Uterus (tissue), 2 donors: ENCODE measurements around the gene SMARCC1.
"Not testable (repeated sequence)": the region's sequence is repeated elsewhere in the genome, so short reads cannot be mapped to it uniquely, and the experiment has no call there.

Experiments used
- POLR2A ChIP-seq, 2 donors: fragments of 450-650 bp; IDR thresholded peaks; one replicate each; pipeline ENCODE4 v1.6.1; 2016; ENCODE audit warnings: antibody characterized with exemption in 2 of 2, mild to moderate bottlenecking in 1 of 2, moderate library complexity in 1 of 2
- TF ChIP-seq, protein P1 (sequence below), 4 experiments: fragments of 200-600 bp in 2 of 4; fragments of 450-650 bp in 2 of 4; sonication (generic) in 2 of 4; IDR thresholded peaks; one replicate each; pipeline ENCODE4 v1.5.1; 2016 to 2019; ENCODE audit warnings: antibody characterized with exemption in 4 of 4, mild to moderate bottlenecking in 2 of 4, moderate library complexity in 1 of 4

DNA sequence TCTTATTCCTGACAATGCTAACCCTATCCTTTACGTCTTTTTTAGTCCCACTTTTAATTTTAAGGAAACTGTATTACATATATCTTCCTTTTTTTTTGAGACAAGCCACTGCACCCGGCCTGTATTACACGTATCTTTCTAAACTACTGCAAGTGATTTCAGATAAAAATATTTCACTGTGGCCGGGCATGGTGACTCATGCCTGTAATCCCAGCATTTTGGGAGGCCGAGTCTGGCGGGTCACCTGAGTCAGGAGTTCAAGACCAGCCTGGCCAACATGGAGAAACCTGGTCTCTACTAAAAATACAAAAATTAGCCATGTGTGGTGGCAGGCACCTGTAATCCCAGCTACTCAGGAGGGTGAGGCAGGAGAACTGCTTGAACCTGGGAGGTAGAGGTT lies 38.3 kb downstream of the SMARCC1 start:
- TF ChIP-seq POLR2A (IDR thresholded peaks at IDR 0.05), result not testable (repeated sequence)
- TF ChIP-seq, protein P1, sequence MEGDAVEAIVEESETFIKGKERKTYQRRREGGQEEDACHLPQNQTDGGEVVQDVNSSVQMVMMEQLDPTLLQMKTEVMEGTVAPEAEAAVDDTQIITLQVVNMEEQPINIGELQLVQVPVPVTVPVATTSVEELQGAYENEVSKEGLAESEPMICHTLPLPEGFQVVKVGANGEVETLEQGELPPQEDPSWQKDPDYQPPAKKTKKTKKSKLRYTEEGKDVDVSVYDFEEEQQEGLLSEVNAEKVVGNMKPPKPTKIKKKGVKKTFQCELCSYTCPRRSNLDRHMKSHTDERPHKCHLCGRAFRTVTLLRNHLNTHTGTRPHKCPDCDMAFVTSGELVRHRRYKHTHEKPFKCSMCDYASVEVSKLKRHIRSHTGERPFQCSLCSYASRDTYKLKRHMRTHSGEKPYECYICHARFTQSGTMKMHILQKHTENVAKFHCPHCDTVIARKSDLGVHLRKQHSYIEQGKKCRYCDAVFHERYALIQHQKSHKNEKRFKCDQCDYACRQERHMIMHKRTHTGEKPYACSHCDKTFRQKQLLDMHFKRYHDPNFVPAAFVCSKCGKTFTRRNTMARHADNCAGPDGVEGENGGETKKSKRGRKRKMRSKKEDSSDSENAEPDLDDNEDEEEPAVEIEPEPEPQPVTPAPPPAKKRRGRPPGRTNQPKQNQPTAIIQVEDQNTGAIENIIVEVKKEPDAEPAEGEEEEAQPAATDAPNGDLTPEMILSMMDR (IDR thresholded peaks at IDR 0.05), result not testable (repeated sequence)
